Dermis microvascular lymphatic vessel endothelial cell (primary cell): Measurements from ENCODE around the gene IFNA2. TPM values are rescaled to one million over a fixed set of nuclear protein-coding genes. Genes with fewer than 3 reads are reported as not detected.
"Not testable (repeated sequence)": the region's sequence is repeated elsewhere in the genome, so short reads cannot be mapped to it uniquely, and the experiment has no call there.

ENCODE experiments used
- DNase-seq, 2 donors: peaks; one replicate each; pipeline versions ENCODE4 v3.0.0 to v3.0.0-alpha.2; 2010; ENCODE audit warnings: low read depth in 2 of 2
- total RNA-seq: library from RNA; depleted of rRNA; stranded (reverse); fragments of >200 nt; gene quantifications from 2 replicates; pipeline ENCODE4 v1.2.1, GENCODE V29; 2014

Gene IFNA2
- total RNA-seq, 1 donor from 2014 or later = not detected

GRCh38 chr9:21381448-21382339, 3.5 kb downstream of the IFNA2 start:
- DNase-seq = no peak

DNA sequence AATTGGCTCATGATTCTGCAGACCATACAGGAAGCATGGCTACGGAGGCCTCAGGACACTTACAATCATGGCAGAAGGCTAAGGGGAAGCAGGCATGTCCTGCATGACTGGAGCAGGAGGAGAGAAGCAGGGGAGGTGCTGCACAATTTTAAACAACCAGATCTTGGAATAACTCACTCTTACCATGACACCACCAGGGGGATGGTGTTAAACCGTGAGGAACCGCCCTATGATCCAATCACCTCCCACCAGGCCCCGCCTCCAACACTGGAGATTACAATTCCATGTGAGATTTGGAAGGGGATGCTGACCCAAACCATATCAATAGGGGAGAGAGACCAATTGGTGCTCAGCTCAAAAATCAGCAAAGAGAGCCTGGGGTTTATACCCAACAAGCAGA, 13.7 kb downstream of the IFNA2 start:
- DNase-seq = not testable (repeated sequence)

- no peak for DNase-seq
Measured at GRCh38 chr9:21367957-21368356, 17.2 kb downstream of the IFNA2 start, which contains the start of gene IFNA13. IFNA13 (minus strand) TSS chr9:21368057; CDS start chr9:21368010, 47 bp downstream.

DNA sequence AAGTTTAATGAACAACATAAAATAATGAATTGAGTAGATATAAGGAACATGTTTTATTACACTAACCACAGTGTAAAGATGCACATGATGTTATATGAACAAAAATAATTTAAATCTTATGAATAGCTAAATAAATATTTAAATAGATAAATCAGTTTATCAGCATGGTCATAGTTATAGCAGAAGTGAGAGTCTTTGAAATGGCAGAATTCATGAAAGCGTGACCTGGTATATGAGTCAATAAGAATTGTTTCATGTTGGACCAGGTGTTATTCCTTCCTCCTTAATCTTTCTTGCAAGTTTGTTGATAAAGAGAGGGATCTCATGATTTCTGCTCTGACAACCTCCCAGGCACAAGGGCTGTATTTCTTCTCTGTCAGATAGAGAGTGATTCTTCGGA, 18.0 kb downstream of the IFNA2 start:
- not testable (repeated sequence) for DNase-seq

DNA sequence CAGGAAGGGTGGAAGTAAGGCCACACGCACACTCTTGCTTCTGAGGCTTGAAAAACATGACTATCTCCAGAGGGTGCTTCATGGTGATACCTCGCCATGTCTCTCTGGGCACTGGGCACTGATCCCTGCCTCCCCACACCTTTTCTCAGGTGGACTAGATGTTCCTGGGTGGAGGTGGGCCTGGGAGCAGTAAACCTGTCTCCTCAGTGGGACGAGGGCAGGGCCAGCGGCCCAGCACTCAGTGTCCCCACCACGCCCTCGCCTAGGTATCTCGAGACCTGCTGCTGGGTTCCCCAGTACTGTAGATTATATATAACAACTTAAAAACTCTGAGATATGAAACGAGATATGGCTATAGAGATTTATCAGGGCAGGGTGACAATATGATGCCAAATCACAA, 22.9 kb downstream of the IFNA2 start:
- no peak for DNase-seq

DNA sequence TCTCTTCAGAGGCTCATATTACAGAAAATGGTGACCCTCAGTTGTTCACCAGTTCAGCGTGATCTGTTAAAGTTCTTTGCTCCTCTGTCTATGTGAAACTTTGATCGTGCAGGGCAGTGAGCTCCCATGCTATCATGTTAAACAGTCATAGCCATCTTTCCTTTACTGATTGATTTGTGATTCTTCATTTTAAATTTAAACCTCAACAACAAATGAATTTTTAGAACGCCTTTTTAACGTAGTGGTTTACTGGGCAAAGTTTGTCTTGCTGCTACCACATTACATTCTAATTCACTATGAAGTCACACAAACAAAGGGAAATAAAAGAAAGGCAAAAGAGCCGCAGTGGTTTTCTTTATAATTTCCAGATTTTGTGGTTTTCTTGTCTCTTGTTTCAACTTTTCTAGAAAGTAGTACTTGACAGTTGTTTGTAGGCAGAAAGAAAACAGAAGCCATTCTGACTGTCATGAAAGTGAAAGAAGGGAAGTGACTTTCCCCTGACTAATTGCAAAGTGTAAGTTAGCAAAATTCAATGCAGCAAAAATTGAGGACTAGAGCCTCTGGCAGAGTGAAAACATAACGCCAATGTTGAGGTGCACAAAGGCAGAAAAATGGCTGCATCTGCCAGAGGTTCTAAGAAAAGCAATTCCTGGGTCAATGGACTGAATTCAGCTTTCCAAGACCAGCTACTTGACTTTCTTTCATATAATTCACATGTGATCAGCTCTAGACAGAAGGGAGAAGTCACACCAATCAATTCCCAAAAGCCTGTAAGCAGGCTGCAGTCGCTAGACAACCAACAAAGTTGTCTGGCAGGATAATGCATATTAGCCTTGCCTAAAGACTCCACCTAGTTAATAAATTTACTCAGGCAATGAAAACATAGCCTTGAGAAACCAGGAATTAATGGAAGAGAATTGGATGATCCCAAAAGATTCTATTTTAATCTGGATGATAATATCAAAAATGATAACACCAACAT, 27.4 kb downstream of the IFNA2 start:
- no peak for DNase-seq

DNA sequence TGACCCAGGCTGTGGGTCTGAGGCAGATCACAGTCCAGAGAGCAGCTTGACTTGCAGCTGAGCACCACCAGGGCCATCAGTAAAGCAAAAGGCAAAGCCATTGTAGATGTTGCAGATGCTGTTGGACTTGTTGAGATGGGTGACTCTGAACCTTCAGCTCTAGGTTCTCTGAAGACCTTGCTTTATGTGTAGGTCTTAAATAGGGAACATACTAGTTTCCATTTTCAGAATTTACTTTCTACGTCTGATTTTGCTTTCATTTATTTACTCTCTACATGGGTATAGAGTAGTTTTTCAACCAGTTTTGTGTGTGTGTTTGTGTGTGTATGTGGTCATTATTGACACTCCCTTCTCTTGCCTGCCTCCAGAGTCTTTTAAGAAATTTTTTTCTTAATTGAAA, 34.4 kb downstream of the IFNA2 start, which contains the start of gene IFNA6:
TSS of gene IFNA6 (minus strand) at position 101 of the 400 bp plus-strand sequence. CDS start at position 101, 0 bp downstream.
- no peak for DNase-seq

- no peak for DNase-seq
Measured at GRCh38 chr9:21348430-21348970, 36.7 kb downstream of the IFNA2 start.

GRCh38 chr9:21340735-21341134, 44.5 kb downstream of the IFNA2 start:
- no peak for DNase-seq

DNA sequence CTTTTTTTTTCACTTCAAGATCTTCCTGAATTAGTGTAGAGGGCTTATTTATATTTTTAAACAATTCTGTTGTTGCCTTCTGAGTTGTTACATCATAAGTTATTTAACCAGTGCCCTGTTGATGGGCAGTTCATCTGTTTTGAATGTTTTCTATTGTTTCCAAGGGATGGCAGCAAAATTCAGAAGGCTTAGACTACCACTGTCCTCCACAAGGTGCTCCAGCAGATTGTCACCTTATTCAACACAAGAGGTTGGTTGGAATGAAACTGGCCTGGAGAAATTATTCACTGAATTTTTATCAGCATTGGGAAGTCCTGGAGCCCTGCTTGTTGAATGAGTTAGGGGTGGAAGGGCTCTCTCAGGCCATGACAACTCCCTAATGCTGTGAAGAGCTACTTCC, 48.7 kb downstream of the IFNA2 start:
- DNase-seq = no peak

DNA sequence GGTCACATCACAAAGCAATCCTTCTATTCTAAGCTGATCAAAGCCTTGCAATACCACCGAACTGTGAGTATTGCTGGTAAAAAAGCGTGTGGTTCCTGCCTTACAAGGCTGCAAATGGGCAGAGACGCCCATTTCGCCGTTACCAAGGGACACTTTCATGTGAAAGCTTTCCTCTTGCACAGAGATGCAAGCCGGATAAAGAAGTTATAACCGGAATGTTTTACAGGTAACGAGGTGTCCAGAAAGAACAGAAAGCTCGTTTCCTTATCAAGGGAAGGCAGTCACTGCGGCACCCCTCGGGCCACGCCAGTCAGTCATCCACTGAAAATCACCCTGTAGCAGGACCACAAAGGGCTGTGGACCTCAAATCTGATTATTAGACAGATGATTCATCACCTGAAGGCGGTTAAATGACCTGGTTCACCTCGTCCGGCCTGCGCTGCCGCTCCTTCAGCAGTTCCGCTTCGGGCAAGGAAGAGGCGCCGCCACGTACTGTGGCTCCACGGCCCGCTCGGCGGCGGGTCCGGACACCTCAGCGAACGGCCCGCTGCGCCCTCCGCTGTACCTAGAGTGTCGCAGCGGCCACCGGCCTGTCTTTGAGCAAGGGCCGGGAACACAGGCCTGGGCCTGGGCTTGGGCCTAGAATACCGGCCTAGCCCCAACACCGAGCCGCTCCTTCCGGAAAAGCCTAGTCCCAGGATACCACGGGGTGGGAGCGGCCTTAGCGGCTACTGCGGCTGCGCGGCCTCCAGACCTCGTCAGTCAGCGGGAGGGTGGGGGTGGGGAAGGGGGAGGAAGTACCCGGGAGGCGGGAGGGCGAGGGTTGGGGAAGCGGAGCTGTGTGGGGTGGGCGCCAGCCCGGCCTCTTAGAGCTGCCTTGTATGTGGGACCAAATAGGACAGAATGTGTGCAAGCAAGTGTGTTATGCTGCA, 50.2 kb downstream of the IFNA2 start, which contains the start of gene KLHL9:
TSS of gene KLHL9 (minus strand) at position 704 of the 932 bp plus-strand sequence. CDS start at position 159, 545 bp downstream.
- DNase-seq = peak; percentile 82 to 92

Other genes starting within 250 kb of the IFNA2 start
- not detected in 2 replicates for gene IFNW1, start 243.6 kb downstream of the IFNA2 start, total RNA-seq
- gene IFNA21, start 218.7 kb downstream of the IFNA2 start, total RNA-seq = not detected in 2 replicates
- not detected in 2 replicates for gene IFNA4, start 197.8 kb downstream of the IFNA2 start, total RNA-seq
- gene IFNA7, start 183.2 kb downstream of the IFNA2 start, total RNA-seq = not detected in 2 replicates
- not detected in 2 replicates for gene IFNA10, start 178.3 kb downstream of the IFNA2 start, total RNA-seq
- gene IFNA16, start 168.1 kb downstream of the IFNA2 start, total RNA-seq = not detected in 2 replicates
- gene IFNA17, start 157.2 kb downstream of the IFNA2 start, total RNA-seq = not detected in 2 replicates
- not detected in 2 replicates for gene IFNA14, start 145.4 kb downstream of the IFNA2 start, total RNA-seq
- not detected in 2 replicates for gene IFNA5, start 80.1 kb downstream of the IFNA2 start, total RNA-seq
- gene KLHL9, start 50.0 kb downstream of the IFNA2 start, total RNA-seq = 26.8 and 36.4 TPM in 2 replicates
- gene IFNA6, start 34.5 kb downstream of the IFNA2 start, total RNA-seq = not detected in 2 replicates
- not detected in 2 replicates for gene IFNA13, start 17.3 kb downstream of the IFNA2 start, total RNA-seq
- not detected in 2 replicates for gene IFNA8, start 23.7 kb upstream of the IFNA2 start, total RNA-seq
- not detected in 2 replicates for gene IFNA1, start 55.0 kb upstream of the IFNA2 start, total RNA-seq
- gene IFNE, start 96.9 kb upstream of the IFNA2 start, total RNA-seq = under 0.01 TPM in 1 of 2 replicates, not detected in the other